Coronary artery (tissue), 2 donors: ENCODE measurements around the gene CCDC50.

Experiments
- DNase-seq: peaks from one replicate; pipeline ENCODE4 v3.0.0-alpha.2; 2017; ENCODE audit warnings: low spot score
- H3K27ac ChIP-seq, 2 donors: fragments of 200-600 bp; sonication (generic); one replicate each; pipeline ENCODE4 v1.5.1; 2016 to 2019
- H3K4me3 ChIP-seq: fragments of 200-600 bp; sonication (generic); 2 replicates; pipeline ENCODE4 v1.5.1; 2016; ENCODE audit warnings: mild to moderate bottlenecking, moderate library complexity
- CTCF ChIP-seq: fragments of 200-600 bp; sonication (generic); IDR thresholded peaks from one replicate; pipeline ENCODE4 v1.5.1; 2019; ENCODE audit warnings: antibody characterized with exemption

The CCDC50 gene

GRCh38 chr3:191292243-191293015 is 36.8 kb upstream of the CCDC50 start:
- Histone ChIP-seq H3K4me3 (no peak overlapping the region), H3K27ac (no peak overlapping the region)
- DNase-seq, result no peak
- TF ChIP-seq CTCF, result no peak

- DNase-seq, result no peak
- no peak for TF ChIP-seq CTCF
- Histone ChIP-seq H3K27ac (no peak overlapping the region), H3K4me3 (no peak overlapping the region)
These were observed 34.9 kb upstream of the CCDC50 start for GRCh38 chr3:191294291-191294690.

GRCh38 chr3:191296041-191296541 is 33.1 kb upstream of the CCDC50 start:
- Histone ChIP-seq H3K4me3 (no peak overlapping the region), H3K27ac (no peak overlapping the region)
- no peak for DNase-seq
- no peak for TF ChIP-seq CTCF

GRCh38 chr3:191298846-191299245 is 30.3 kb upstream of the CCDC50 start:
- H3K4me3 ChIP-seq, result no peak overlapping the region
- no peak overlapping the region for H3K27ac ChIP-seq
- no peak for TF ChIP-seq CTCF
- DNase-seq, result no peak

- Histone ChIP-seq H3K27ac (no peak overlapping the region), H3K4me3 (no peak overlapping the region)
- DNase-seq, result no peak
- no peak for TF ChIP-seq CTCF
These were observed 28.8 kb upstream of the CCDC50 start for GRCh38 chr3:191300422-191300821.

GRCh38 chr3:191301017-191301416 is 28.2 kb upstream of the CCDC50 start:
- Histone ChIP-seq H3K4me3 (no peak overlapping the region), H3K27ac (no peak overlapping the region)
- TF ChIP-seq CTCF, result no peak
- no peak for DNase-seq

GRCh38 chr3:191301782-191302411 is 27.3 kb upstream of the CCDC50 start:
- no peak for DNase-seq

More at GRCh38 chr3:191301782-191302411, 27.3 kb upstream of the CCDC50 start:
- no peak overlapping the region for H3K4me3 ChIP-seq
- H3K27ac ChIP-seq, result no peak overlapping the region
- no peak for TF ChIP-seq CTCF
